Uterus (tissue), 4 donors: Measurements from ENCODE around the gene RPL27A. TPM values are rescaled to one million over a fixed set of nuclear protein-coding genes. Genes with fewer than 3 reads are reported as not detected.
"Not testable (repeated sequence)": the region's sequence is repeated elsewhere in the genome, so short reads cannot be mapped to it uniquely, and the experiment has no call there.

Experiments used
- DNase-seq, 2 donors: peaks; one replicate each; pipeline ENCODE4 v3.0.0-alpha.2; 2019 to 2020
- H3K27ac ChIP-seq, 2 donors: fragments of 200-600 bp; sonication (generic); 1 replicate in 1 of 2; 2 replicates in 1 of 2; pipeline ENCODE4 v1.5.1; 2016 to 2018
- H3K27me3 ChIP-seq, 2 donors: fragments of 200-600 bp; sonication (generic); one replicate each; pipeline ENCODE4 v1.5.1; 2018 to 2019; ENCODE audit warnings: control low read depth in 1 of 2
- H3K36me3 ChIP-seq, 2 donors: fragments of 200-600 bp; sonication (generic); one replicate each; pipeline ENCODE4 v1.5.1; 2019; ENCODE audit warnings: control low read depth in 1 of 2
- H3K4me1 ChIP-seq, 2 donors: fragments of 200-600 bp; sonication (generic); one replicate each; pipeline ENCODE4 v1.5.1; 2018 to 2019; ENCODE audit warnings: control low read depth in 1 of 2
- H3K4me3 ChIP-seq, 2 donors: fragments of 200-600 bp; sonication (generic); 1 replicate in 1 of 2; 2 replicates in 1 of 2; pipeline ENCODE4 v1.5.1; 2018 to 2019; ENCODE audit warnings: mild to moderate bottlenecking in 1 of 2
- H3K9me3 ChIP-seq, 2 donors: fragments of 200-600 bp; sonication (generic); one replicate each; pipeline ENCODE4 v1.5.1; 2019; ENCODE audit warnings: control low read depth in 1 of 2
- POLR2A ChIP-seq, 2 donors: fragments of 450-650 bp; IDR thresholded peaks; one replicate each; pipeline ENCODE4 v1.6.1; 2016; ENCODE audit warnings: antibody characterized with exemption in 2 of 2, mild to moderate bottlenecking in 1 of 2, moderate library complexity in 1 of 2
- intact Hi-C: fragments of 100-400 bp; cut with DNase I; formaldehyde crosslinking; loops from one replicate; pipeline ENCODE4 v1.15.1; 2023; ENCODE audit warnings: low total_unique reads
- total RNA-seq, 4 donors: library from RNA; depleted of rRNA in 3 of 4; stranded (reverse); fragments of >200 nt in 3 of 4; gene quantifications; one replicate each; pipeline versions ENCODE4 v1.1.0 to v1.2.4, GENCODE V29; 2014 to 2023
- TF ChIP-seq, protein P1 (sequence below), 4 experiments: fragments of 200-600 bp in 2 of 4; fragments of 450-650 bp in 2 of 4; sonication (generic) in 2 of 4; IDR thresholded peaks; one replicate each; pipeline ENCODE4 v1.5.1; 2016 to 2019; ENCODE audit warnings: antibody characterized with exemption in 4 of 4, mild to moderate bottlenecking in 2 of 4, moderate library complexity in 1 of 4
- donor health status: DM: yes; HTN: yes; CAD: no.

Gene RPL27A
- total RNA-seq, 4 donors from 2014 or later: 505 to 3,151 (median 1,895) TPM

DNA sequence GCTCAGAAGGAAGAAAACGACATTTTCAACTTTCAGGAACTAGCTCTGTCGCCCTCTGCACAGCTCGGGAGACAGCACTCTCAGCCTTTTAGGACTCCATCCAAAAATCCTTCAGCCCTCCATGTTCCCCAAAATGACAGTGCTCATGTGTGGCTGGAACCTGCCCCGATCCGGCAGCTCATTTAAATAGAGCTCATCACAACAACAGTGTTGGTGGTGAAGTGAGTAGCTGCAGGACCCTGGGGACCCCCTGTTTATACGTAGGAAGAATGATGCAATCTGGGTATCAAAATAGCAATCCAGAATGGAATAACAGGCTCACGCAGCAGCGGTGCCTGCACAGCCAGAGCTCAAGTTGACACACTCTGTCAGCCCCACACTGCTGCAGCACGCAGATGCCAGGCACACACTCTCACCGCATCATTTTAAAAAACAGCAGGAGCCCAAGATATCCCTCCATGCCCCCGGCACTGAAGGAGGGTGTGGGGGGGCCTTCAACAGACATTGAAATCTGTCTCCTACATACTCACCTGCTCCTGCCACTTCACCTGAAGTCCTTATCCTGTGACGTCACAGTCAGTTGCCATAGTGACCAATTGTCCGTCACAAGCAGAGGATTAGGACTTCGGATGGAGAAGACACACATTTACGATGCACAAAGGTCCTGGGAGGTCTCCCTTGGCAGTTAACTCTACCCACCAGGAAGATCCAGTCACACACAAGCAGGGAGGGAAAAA, 24.1 kb upstream of the RPL27A start:
- intact Hi-C loops: loop anchor here (10.0 kb wide), 1 partner anchor 856 kb away; no protein-coding TSS in a partner anchor
- DNase-seq: no peak
- Histone ChIP-seq H3K27me3 (no peaks in the 10 kb centered on the region), H3K9me3 (no peaks in the 10 kb centered on the region), H3K4me1 (no peaks in the 10 kb centered on the region), H3K4me3 (no peak overlapping the region), H3K36me3 (no peaks in the 10 kb centered on the region), H3K27ac (no peak overlapping the region)
- TF ChIP-seq, protein P1, sequence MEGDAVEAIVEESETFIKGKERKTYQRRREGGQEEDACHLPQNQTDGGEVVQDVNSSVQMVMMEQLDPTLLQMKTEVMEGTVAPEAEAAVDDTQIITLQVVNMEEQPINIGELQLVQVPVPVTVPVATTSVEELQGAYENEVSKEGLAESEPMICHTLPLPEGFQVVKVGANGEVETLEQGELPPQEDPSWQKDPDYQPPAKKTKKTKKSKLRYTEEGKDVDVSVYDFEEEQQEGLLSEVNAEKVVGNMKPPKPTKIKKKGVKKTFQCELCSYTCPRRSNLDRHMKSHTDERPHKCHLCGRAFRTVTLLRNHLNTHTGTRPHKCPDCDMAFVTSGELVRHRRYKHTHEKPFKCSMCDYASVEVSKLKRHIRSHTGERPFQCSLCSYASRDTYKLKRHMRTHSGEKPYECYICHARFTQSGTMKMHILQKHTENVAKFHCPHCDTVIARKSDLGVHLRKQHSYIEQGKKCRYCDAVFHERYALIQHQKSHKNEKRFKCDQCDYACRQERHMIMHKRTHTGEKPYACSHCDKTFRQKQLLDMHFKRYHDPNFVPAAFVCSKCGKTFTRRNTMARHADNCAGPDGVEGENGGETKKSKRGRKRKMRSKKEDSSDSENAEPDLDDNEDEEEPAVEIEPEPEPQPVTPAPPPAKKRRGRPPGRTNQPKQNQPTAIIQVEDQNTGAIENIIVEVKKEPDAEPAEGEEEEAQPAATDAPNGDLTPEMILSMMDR (IDR thresholded peaks at IDR 0.05): no peak
- no peak for TF ChIP-seq POLR2A (IDR thresholded peaks at IDR 0.05)

DNA sequence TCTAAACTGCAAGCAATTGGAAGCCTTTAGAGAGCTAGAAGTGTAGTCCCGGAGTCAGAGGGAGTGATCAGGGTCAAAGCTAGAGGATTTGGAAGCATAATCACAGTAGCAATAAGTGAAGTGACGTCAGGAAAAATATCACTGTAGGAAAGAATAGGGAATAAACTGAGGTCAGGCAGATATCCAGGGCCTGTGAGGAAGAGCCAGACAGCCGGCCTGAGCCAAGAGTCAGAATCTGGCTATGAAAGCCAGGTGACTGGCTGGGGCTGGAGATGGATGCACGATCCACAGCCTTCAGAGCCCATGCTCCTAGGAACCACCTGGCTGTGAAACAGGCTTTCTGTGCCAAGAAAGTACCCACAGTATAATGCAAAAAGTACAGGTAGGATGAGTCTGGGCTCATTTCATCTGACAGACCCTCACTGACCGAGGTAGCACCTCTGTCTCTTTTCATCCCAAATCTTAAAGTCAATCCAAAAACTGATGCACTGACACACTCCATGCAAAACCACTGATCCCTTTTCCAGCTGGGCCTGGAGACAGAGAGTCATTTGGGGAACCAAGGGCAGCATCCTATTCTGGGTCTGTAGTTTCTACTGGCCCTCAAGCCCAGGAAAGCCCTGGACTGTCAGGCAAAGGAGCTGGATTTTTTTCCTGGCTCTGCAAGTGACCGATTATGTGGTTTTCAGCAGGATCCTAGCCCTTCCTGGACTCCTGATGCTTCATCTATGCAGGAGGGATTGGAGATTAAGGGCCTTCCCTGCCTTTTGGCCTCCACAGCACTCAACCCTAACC, 21.4 kb upstream of the RPL27A start:
- Histone ChIP-seq H3K4me3 (no peak overlapping the region), H3K36me3 (no peaks in the 10 kb centered on the region), H3K9me3 (no peaks in the 10 kb centered on the region), H3K27ac (no peak overlapping the region), H3K4me1 (no peaks in the 10 kb centered on the region), H3K27me3 (no peaks in the 10 kb centered on the region)
- intact Hi-C loops: no loop called here
- DNase-seq: peak in 1 of 2 donors; percentile 27
- TF ChIP-seq POLR2A (IDR thresholded peaks at IDR 0.05): no peak
- TF ChIP-seq, protein P1 (IDR thresholded peaks at IDR 0.05): no peak

DNA sequence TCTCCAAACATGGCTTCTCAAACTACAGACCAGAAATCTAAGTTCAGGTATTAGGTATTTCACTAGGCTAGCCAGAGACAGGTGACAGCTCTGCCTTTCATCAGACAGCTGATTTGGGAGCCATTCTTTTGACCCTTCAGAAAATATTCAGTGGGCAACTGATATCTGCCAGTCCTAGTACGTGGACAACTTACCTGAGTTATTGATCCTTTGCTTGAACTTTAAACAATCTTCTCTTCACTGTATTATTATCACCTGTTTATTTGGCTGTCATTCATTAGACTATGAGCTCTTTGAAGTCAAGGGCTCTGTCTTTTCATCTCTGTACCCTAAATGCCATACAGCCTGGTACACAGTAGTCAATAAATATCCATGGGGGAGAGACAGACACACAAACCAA, 17.4 kb upstream of the RPL27A start:
- H3K4me3 ChIP-seq: no peak overlapping the region
- intact Hi-C loops: no loop called here
- H3K4me1 ChIP-seq: no peaks in the 10 kb centered on the region
- TF ChIP-seq, protein P1 (IDR thresholded peaks at IDR 0.05): no peak
- TF ChIP-seq POLR2A (IDR thresholded peaks at IDR 0.05): no peak
- no peaks in the 10 kb centered on the region for H3K9me3 ChIP-seq
- no peak for DNase-seq
- H3K27me3 ChIP-seq: no peaks in the 10 kb centered on the region
- no peaks in the 10 kb centered on the region for H3K36me3 ChIP-seq
- no peak overlapping the region for H3K27ac ChIP-seq

DNA sequence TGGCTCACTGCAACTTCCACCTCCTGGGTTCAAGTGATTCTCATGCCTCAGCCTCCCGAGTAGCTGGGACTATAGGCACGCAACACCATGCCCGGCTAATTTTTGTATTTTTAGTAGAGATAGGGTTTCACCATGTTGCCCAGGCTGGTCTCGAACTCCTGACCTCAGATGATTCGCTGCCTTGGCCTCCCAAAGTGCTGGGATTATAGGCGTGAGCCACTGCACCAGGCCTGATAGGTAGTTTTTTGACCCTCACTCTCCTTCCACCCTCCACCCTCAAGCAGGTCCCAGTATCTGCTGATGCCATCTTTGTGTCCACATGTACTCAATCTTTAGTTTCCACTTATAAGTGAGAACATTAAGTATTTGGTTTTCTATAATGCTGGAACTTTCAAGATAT, 12.5 kb upstream of the RPL27A start:
- H3K27ac ChIP-seq: peak overlapping the region in 1 of 2 donors; percentile 84
- H3K9me3 ChIP-seq, H3K4me3 ChIP-seq, intact Hi-C loops, DNase-seq, H3K36me3 ChIP-seq, H3K27me3 ChIP-seq: not testable (repeated sequence)
- peaks cover 7 to 11% of the 10 kb centered on the region in 2 donors for H3K4me1 ChIP-seq

DNA sequence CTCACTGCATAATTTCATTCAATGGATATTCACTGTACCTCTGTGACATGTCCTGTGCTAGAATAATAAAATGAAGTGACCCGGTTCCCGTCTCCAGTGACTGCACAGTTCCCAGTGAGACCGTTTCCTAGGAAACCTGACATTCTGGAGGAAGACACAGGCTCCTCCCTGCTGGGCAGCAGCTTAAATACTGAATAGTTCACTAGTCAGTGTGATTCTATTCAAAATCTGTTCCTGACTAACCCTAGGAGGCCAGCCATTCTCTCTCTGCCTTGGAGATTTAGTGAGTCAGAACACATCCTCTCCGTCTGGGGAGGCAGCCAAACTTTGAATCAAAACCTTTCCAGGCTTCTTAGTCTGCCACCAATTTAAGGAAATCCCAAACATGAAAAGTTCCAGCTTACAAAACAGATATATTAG, 11.4 kb upstream of the RPL27A start:
- H3K36me3 ChIP-seq: no peaks in the 10 kb centered on the region
- H3K9me3 ChIP-seq: no peaks in the 10 kb centered on the region
- peaks cover 7 to 11% of the 10 kb centered on the region in 2 donors for H3K4me1 ChIP-seq
- TF ChIP-seq, protein P1 (IDR thresholded peaks at IDR 0.05): peak in 1 of 4 experiments; percentile 9
- peak in 1 of 2 donors; percentile 21 for TF ChIP-seq POLR2A (IDR thresholded peaks at IDR 0.05)
- peak; percentile 68 to 85 for DNase-seq
- H3K27ac ChIP-seq: peak overlapping the region; percentile 84 to 85
- intact Hi-C loops: no loop called here
- no peaks in the 10 kb centered on the region for H3K27me3 ChIP-seq
- no peak overlapping the region for H3K4me3 ChIP-seq
